ENCODE measurements around the gene ATP8B4. TPM values are rescaled to one million over a fixed set of nuclear protein-coding genes. Genes with fewer than 3 reads are reported as not detected.

ATP8B4 gene
- total and polyA plus RNA-seq, 2 experiments from 2014 or later: 0.89 to 1.5 TPM

- TF ChIP-seq EZH2phosphoT487 (IDR thresholded peaks at IDR 0.05; ENCODE audit: insufficient read depth, low read depth) (no peak), EZH2 (IDR thresholded peaks at IDR 0.05; ENCODE audit: insufficient read depth, poor library complexity, severe bottlenecking) (no peak)
- H3K36me3 ChIP-seq (ENCODE audit: low read depth): no peaks in the 10 kb centered on the region
- no peak overlapping the region for H3K27ac ChIP-seq
- no peak overlapping the region for H3K4me3 ChIP-seq
- in situ Hi-C loops (cut with MboI): loop anchor here (10.0 kb wide), 1 partner anchor 163 kb away; no protein-coding TSS in a partner anchor
- no peak overlapping the region for H3K4me2 ChIP-seq (ENCODE audit: unreplicated experiment)
- no peak for DNase-seq
- H3K9ac ChIP-seq: no peak overlapping the region
- H3K27me3 ChIP-seq (replicated peaks; ENCODE audit: insufficient read depth): no peaks in the 10 kb centered on the region
- no peak overlapping the region for H2AFZ ChIP-seq
- H3K9me3 ChIP-seq (ENCODE audit: low read depth): no peaks in the 10 kb centered on the region
- no peaks in the 10 kb centered on the region for H3F3A ChIP-seq (ENCODE audit: insufficient read depth)
- H3K9me2 ChIP-seq (ENCODE audit: insufficient read depth): no peaks in the 10 kb centered on the region
- no peaks in the 10 kb centered on the region for H4K20me1 ChIP-seq (ENCODE audit: insufficient read depth)
- 100% methylated on average over 2 of the region's 2 CpGs for WGBS, 2 experiments (ENCODE audit: low coverage in 1 of 2, low lambda C conversion rate in 2 of 2, missing lambda C conversion rate in 2 of 2)
- no peaks in the 10 kb centered on the region for H3K79me2 ChIP-seq (ENCODE audit: insufficient read depth)
- no peaks in the 10 kb centered on the region for H3K4me1 ChIP-seq (ENCODE audit: insufficient read depth)
Measured at GRCh38 chr15:50151476-50151875, 32.4 kb upstream of the ATP8B4 start.

GRCh38 chr15:50150851-50151250 is 31.8 kb upstream of the ATP8B4 start:
- no peaks in the 10 kb centered on the region for H3K79me2 ChIP-seq (ENCODE audit: insufficient read depth)
- no peak for TF ChIP-seq EZH2phosphoT487 (IDR thresholded peaks at IDR 0.05; ENCODE audit: insufficient read depth, low read depth)
- TF ChIP-seq EZH2 (IDR thresholded peaks at IDR 0.05; ENCODE audit: insufficient read depth, poor library complexity, severe bottlenecking): no peak
- H3K9me3 ChIP-seq (ENCODE audit: low read depth): no peaks in the 10 kb centered on the region
- no peak overlapping the region for H3K9ac ChIP-seq
- H3K4me3 ChIP-seq: no peak overlapping the region
- H3K4me2 ChIP-seq (ENCODE audit: unreplicated experiment): no peak overlapping the region
- no peaks in the 10 kb centered on the region for H3K4me1 ChIP-seq (ENCODE audit: insufficient read depth)
- no peaks in the 10 kb centered on the region for H3K27me3 ChIP-seq (replicated peaks; ENCODE audit: insufficient read depth)
- H3K36me3 ChIP-seq (ENCODE audit: low read depth): no peaks in the 10 kb centered on the region
- H3K27ac ChIP-seq: no peak overlapping the region
- H2AFZ ChIP-seq: no peak overlapping the region
- in situ Hi-C loops (cut with MboI): loop anchor here (10.0 kb wide), 1 partner anchor 164 kb away; no protein-coding TSS in a partner anchor
- H4K20me1 ChIP-seq (ENCODE audit: insufficient read depth): no peaks in the 10 kb centered on the region
- no peaks in the 10 kb centered on the region for H3F3A ChIP-seq (ENCODE audit: insufficient read depth)
- H3K9me2 ChIP-seq (ENCODE audit: insufficient read depth): no peaks in the 10 kb centered on the region
- no peak for DNase-seq

- Histone ChIP-seq H3K79me2 (ENCODE audit: insufficient read depth) (no peaks in the 10 kb centered on the region), H3K4me3 (no peak overlapping the region), H3K9me3 (ENCODE audit: low read depth) (no peaks in the 10 kb centered on the region), H3K4me2 (ENCODE audit: unreplicated experiment) (no peak overlapping the region), H3K36me3 (ENCODE audit: low read depth) (no peaks in the 10 kb centered on the region), H4K20me1 (ENCODE audit: insufficient read depth) (no peaks in the 10 kb centered on the region), H3K9me2 (ENCODE audit: insufficient read depth) (no peaks in the 10 kb centered on the region), H3K27me3 (replicated peaks; ENCODE audit: insufficient read depth) (no peaks in the 10 kb centered on the region), H3K27ac (no peak overlapping the region), H3K9ac (no peak overlapping the region), H3K4me1 (ENCODE audit: insufficient read depth) (peaks cover 3% of the 10 kb centered on the region; the same call in 1 of the 2 replicates), H2AFZ (no peak overlapping the region), H3F3A (ENCODE audit: insufficient read depth) (no peaks in the 10 kb centered on the region)
- in situ Hi-C loops (cut with MboI): loop anchor here (10.0 kb wide), 1 partner anchor 164 kb away; no protein-coding TSS in a partner anchor
- peak; percentile 11 for DNase-seq
- 90 to 91% methylated on average over 3 of the region's 3 CpGs for WGBS, 2 experiments (ENCODE audit: low coverage in 1 of 2, low lambda C conversion rate in 2 of 2, missing lambda C conversion rate in 2 of 2)
- TF ChIP-seq EZH2 (IDR thresholded peaks at IDR 0.05; ENCODE audit: insufficient read depth, poor library complexity, severe bottlenecking) (no peak), EZH2phosphoT487 (IDR thresholded peaks at IDR 0.05; ENCODE audit: insufficient read depth, low read depth) (no peak)
Measured at GRCh38 chr15:50150349-50150748, 31.3 kb upstream of the ATP8B4 start.

- Histone ChIP-seq H3K36me3 (ENCODE audit: low read depth) (no peaks in the 10 kb centered on the region), H3K4me1 (ENCODE audit: insufficient read depth) (peaks cover 13% of the 10 kb centered on the region), H3K4me2 (ENCODE audit: unreplicated experiment) (no peak overlapping the region), H3K79me2 (ENCODE audit: insufficient read depth) (no peaks in the 10 kb centered on the region), H3K9me3 (ENCODE audit: low read depth) (no peaks in the 10 kb centered on the region), H4K20me1 (ENCODE audit: insufficient read depth) (no peaks in the 10 kb centered on the region), H3K27me3 (replicated peaks; ENCODE audit: insufficient read depth) (no peaks in the 10 kb centered on the region), H3F3A (ENCODE audit: insufficient read depth) (peaks cover 5% of the 10 kb centered on the region; the same call in 1 of the 2 replicates), H3K4me3 (no peak overlapping the region), H3K9me2 (ENCODE audit: insufficient read depth) (no peaks in the 10 kb centered on the region), H2AFZ (peak overlapping the region; percentile 45), H3K27ac (no peak overlapping the region), H3K9ac (no peak overlapping the region)
- TF ChIP-seq EZH2 (IDR thresholded peaks at IDR 0.05; ENCODE audit: insufficient read depth, poor library complexity, severe bottlenecking) (no peak), EZH2phosphoT487 (IDR thresholded peaks at IDR 0.05; ENCODE audit: insufficient read depth, low read depth) (no peak)
- WGBS, 2 experiments (ENCODE audit: low coverage in 1 of 2, low lambda C conversion rate in 2 of 2, missing lambda C conversion rate in 2 of 2): 4 to 14% methylated on average over 1 of the region's 1 CpG
- DNase-seq: no peak
- in situ Hi-C loops (cut with MboI): loop anchor here (10.0 to 25.0 kb wide), 2 partner anchors 724 to 1287 kb away; partner anchors contain the start of gene FGF7
Measured at GRCh38 chr15:50149090-50149489, 30.1 kb upstream of the ATP8B4 start.

Data from GM23248 (cell line).